NCI-H524 (cell line): ENCODE results near the gene TMC8.
"Not testable (repeated sequence)": the region's sequence is repeated elsewhere in the genome, so short reads cannot be mapped to it uniquely, and the experiment has no call there.

ENCODE experiments used
- DNase-seq, 2 experiments: peaks; one replicate each; lab custom pipeline; 2025; lab: John Stamatoyannopoulos, UW

TMC8 gene

DNA sequence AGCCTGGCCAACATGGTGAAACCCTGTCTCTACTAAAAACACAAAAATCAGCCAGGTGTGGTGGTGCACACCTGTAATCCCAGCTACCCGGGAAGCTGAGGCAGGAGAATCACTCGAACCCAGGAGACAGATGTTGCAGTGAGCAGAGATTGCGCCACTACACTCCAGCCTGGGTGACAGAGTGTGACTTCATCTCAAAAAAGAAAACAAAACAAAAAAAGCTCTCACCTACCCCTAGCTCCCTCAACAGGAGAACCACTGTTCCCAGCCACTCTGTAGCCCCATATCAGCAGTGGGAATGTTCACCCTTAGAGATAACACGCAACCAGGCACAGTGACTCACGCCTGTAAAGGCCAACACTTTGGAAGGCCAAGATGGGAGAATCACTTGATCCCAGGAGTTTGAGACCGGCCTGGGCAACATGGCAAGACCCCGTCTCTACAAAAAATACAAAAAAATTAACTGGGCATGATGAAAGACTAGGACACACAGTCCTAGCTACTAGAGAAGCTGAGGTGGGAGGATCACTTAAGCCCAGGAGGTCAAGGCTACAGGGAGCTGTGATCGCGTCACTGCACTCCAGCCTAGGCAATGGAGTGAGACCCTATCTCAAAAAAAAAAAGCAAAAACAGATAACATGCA is 5.4 kb downstream of the TMC8 start:
- DNase-seq: no peak

DNA sequence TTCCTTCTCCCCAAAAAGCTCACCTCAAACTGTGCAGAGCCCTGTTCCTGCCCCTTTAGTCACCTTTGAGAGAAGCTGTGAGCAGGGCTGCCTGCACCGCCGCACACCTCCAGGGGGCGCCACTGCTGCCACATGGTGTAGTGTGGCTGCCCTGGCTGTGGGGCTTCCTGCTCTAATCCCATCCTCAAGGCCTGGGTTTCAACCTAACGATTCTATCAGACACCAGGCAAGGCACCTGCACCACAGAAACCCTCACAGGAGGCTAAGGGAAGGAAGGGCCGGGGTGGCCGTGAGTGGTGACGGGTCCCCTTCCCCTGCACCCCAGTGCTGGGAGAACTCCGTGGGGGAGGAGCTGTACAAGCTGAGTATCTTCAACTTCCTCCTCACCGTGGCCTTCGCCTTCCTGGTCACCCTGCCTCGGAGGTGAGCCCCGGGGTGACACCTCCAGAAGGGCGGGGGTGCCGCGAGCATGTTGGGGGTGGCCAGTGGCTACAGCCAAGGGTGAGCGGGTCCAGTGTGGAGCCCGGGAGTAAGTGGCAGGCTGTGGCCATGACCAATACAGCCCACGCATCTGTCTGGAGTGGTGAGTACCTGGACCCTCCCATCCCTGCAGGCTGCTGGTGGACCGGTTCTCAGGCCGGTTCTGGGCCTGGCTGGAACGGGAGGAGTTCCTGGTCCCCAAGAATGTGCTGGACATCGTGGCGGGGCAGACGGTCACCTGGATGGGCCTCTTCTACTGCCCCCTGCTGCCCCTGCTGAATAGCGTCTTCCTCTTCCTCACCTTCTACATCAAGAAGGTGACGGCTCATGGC is 7.0 kb downstream of the TMC8 start:
- no peak for DNase-seq

DNA sequence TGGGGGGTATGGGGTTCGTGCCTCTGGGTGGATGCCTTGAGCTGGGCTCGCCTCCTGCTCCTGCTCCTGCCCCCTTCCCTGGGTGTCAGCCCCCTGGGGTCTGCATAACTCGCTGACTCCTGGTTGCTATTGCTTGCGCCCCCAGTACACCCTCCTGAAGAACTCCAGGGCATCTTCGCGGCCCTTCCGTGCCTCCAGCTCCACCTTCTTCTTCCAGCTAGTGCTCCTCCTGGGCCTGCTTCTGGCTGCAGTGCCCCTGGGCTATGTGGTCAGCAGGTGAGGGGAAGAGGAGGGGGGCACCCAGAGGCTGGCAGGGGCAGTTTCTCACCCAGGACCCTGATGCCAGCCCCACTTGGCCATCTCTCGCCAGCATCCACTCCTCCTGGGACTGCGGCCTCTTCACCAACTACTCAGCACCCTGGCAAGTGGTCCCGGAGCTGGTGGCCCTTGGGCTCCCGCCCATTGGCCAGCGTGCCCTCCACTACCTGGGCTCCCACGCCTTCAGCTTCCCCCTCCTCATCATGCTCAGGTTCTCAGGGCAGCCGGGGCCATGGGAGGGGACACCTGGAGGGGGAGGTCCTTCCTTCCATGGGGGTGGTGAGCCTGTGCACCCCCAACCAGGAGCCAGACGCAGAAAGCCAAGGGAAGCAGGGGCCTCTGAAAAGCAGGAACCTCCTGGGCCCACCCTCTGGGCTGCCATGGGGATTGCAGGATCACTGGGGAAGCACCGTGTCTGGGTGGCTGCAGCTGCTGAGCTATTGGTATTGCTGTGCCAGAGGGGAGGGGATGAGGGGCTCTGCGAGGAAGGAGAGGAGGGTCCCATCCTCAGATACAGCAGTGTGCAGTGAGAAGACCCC is 7.9 kb downstream of the TMC8 start:
- no peak for DNase-seq

DNA sequence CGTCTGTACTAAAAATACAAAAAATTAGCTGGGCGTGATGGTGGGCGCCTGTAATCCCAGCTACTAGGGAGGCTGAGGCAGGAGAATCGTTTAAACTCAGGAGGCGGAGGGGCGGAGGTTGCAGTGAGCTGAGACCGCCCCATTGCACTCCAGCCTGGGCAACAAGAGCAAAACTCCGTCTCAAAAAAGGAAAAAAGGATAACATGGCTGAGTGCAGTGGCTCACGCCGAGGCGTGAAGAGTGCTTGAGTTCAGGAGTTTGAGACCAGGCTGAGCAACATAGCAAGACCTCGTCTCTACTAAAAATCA is 9.2 kb downstream of the TMC8 start:
- DNase-seq: not testable (repeated sequence)

DNA sequence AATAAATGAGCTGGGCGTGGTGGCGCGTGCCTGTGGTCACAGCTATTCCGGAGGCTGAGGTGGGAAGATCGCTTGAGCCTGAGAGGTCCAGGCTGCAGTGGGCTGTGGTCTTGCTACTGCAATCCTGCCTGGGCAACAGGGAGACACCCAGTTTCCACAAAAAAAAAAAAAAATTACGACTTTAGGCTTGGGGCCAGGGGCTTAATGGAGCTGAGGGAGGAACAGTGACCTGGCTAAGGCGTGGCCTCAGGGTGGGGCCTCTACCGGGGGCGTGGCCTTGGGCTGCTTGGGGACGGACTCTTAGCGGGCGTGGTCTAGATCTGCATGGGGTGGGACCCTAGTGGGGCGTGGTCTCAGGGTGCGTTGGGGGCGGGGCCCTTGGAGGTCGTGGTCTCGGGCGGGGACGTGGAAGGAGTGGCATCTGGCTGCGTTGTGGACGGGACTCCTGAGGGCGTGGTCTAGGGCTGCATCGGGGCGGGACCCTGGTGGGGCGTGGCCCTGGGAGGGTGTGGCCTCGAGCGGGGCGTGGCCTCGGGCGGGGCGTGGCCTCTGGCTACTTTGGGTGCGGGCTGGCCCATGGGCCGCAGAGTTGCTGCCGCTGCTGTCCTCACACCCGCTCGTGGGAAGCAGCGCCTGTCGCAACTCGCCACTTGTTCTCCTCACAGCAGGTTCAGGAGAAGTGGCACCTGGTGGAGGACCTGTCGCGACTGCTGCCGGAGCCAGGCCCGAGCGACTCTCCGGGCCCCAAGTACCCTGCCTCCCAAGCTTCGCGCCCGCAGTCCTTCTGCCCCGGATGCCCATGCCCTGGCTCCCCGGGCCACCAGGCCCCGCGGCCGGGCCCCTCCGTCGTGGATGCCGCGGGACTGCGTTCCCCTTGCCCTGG is 9.8 kb downstream of the TMC8 start:
- DNase-seq: peak; percentile 96

DNA sequence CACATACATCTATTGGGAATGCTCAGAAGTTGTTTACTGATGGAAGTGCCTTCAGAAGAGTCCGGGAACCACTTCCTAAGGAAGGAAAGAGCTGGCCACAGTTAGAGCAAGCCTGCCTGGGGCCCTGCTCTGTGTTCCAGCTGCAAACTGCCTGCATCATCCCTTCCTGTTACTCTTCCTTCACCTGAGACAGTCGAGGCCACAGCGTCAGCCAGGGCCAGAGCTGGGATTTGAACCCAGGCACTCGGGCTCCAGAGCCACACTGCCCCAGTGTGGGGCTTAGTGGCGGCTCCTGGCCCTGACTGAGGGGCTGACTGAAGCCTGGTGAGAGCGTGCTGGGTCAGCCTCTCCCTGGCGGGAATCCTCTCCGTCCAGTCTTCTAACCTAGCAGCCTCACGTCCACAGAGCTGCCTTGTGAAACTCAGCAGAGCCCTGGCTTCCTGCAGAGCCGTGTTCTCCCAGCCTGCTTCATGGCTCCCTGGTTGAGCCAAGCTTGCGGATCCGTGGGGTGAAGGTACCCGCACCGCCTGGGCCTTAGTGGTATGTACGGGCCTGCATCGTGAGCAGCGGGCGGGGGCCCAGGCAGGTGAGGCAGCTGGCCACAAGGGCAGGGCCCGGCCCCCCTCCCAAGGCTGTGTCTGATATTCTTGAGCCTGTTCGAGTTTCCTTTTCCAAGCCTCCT is 11.0 kb downstream of the TMC8 start:
- DNase-seq: no peak

DNA sequence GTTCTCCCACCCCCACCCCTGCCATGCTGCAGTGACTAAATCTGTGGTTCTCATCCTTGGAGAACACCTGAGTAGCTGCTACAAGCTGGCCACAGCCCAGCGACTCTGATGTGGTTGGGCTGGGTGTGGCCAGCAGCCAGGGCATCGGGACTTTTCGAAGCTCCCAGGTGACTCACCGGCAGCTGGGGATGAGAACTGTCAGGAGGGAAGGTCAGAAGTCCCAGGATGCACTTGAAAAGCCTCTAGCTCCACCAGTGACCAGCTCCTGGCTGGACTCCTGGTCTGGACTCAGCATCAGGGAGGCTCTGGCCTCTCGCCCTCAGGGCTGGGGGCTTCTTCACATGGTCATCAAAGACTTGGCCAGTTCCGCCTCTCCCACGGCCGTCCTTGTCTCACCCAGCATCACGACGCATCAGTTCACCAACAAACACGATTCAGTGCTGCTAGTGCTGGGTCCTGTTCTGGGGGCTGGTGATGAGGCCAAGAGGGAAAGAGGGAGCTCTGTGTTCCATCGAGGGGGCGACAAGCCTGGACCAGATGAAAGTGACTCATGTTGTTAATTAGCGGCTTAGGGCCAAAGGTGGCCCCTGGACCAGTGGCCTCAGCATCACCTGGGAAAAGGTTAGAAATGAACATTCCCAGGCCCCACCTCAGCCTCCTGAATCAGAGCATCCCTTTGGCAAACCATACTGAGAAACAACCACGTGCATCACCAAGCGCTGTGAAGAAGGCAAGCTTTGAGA is 11.7 kb downstream of the TMC8 start:
- no peak for DNase-seq

DNA sequence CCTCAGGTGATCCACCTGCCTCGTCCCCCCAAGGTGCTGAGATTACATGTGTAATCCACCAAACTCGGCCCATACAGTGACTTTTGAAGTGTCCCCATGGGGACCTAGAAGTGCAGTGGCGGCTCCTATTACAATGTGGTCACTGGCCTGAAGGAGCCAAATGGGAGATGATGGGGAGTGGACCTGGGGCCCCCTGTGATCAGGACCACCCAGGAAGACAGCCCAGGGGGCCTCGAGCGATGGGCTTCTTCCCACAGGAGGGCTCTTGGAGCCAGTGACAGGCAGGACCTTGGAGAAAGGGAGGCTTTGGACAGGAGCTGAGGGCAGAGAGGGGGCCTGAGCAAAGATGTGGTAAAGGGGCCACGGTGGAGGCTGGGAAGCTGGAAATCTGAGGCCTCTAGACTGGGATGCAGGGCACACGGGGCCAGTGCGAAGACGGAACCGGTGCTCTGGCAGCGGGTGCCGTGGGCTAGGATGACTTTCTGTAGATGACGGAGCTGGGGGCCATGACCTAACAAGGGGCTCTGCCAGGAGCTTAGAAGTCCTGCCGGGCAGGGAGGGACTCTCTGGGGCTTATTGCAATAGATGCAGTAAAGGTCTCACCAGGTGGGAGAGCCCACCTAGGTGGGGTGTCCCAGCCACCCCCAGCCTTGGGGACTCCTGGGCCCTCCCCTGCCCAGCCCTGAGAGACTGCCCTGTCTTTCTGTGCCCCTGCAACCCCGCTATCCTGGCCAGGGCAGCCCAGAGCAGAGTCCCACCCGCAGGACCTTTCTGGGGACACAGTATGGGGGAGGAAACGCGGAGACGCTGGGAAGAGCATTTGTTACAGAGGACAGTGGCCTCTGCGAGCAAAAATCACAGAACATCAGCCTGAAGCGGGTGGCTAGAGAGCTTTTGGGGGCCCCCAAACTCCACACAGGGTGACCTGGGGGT is 12.9 kb downstream of the TMC8 start:
- DNase-seq: no peak

DNA sequence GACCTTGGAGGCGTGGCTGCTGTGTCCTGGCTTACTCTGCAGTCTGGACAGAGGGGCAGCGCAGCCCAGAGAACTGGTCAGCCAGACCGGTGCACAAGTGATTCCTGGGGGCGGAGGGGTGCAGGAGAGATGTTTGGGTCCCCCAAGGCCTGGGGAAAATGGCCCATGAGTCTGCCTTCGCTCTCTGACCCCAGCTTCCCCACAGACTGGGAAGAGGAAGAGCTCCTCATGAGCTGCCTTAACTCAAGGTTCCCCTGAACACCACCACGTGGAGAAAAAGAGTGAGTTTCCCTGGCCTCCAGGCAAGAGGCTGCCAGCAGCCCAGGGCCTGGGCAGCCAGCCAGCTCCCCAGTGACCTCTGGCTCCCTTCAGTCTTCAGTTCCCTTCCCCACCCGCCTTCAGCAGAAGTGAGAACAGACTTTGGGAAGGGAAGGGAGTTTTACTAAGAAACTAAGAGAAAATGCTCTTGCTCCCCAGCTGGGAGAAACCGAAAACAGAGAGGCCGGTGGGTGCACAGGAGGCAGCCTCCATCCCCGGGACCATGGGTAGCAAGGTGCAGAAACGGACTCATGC is 13.7 kb downstream of the TMC8 start:
- DNase-seq: no peak

DNA sequence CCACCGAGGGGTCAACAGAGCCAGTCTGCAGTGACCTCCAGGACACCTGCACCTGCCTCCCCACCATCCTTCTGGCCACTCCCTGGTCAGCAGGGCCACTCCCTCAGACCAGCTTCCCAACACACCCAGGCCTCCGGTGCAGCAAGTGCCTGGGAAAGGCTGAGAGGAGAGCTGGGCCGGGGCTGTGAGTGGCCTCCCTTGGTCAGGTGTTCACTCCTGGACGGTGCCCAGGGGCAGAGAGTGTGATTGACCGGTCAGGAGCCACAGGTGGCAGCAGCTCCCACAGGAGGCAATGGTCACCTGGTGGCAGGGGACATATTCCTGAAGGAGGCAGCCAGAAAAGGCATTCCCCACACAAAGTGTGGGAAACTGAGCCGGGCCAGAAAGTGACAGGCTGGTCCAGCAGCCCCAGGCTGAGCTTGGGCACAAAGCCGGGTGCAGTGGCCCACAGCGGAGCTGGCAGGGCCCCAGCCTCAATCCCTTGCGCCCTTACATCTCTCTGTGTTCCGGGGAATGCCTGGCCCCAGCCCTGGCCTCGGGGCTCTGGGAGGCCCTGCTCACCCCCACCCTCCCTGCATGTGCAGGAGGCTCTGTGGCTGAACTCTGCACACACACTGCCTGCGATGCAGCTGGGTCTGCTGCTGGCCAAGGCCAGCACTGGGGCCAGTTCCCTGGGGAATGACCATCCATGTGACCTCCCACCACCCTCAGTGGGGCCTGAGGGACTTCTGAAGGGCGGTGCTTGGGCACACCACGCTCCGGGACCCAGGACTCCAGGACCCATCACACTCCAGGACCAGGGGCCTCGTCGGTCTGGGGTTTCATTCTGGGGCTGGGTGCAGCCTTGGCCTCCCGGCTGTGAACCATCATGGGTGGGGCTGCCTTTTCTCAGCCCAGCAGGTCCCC is 14.4 kb downstream of the TMC8 start:
- no peak for DNase-seq

DNA sequence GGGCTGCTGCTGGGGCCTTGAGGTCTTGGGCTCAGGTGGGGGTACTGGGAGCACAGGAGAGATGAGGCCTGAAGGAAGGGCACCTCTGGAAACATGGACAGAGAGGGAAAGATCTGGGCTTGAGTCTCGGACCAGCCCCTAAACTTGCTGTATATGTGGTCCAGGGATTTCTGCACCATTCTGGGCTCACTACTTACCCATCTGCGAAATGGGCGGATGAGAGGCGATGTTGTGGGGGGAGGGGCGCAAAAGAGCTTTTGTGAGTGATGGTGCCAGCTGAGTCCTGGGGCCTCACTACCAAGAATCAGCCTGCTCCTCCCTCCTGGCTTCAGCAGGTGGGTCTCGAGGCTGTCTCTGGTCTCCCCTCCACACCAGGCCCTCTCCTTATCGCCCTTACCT is 15.9 kb downstream of the TMC8 start:
- no peak for DNase-seq

DNA sequence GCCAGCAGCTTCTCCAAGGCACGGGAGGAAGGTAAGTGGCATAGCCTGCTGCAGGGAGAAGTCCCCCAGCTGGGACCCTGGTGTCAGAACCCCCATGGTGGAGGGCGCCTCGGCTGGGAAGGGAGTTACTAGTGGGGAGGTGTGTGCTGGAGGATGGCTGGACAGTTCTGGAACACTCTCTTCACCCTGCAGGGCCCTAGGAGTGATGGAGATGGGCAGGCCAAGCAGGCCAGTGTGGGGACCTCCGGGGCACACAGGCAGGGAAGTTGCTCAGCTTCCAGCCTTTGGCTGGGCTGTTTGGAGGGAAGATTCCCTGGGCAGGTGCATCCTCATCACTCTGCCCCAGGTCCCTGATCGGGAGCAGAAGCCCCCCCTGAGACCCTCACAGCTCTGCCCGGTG is 16.3 kb downstream of the TMC8 start:
- DNase-seq: no peak

DNA sequence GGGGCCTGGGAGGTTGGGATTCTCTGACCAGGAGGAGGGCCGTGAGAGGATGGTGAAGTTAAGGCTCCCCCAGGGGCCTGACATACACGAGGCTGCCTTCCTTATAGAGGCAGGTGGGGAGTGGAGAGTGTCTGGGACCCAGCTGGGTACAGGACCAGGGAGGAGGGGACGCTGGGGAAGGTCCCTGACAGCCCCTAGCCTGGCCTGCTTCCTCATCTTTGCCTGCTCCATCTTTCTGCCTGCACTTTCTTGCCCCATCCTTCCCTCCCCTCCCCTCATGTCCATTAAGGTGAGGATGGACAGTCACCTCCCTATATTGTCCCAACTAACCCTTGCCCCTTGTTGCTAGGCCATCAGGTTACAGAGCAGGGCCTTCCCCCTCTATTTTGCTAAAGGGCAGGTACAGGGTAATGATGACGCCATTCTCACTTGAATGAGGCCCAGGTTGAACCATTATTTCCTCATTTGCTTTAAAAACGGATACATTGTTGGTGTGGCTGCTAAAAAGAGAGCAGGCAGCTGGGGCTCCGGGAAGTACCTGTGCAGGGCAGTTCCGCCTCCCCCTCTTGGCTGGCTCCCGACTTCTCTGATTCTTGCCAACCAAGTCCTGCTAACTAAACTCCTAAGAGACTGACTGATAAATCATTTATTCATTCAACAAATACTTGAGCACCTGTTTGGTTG is 16.9 kb downstream of the TMC8 start:
- DNase-seq: no peak

DNA sequence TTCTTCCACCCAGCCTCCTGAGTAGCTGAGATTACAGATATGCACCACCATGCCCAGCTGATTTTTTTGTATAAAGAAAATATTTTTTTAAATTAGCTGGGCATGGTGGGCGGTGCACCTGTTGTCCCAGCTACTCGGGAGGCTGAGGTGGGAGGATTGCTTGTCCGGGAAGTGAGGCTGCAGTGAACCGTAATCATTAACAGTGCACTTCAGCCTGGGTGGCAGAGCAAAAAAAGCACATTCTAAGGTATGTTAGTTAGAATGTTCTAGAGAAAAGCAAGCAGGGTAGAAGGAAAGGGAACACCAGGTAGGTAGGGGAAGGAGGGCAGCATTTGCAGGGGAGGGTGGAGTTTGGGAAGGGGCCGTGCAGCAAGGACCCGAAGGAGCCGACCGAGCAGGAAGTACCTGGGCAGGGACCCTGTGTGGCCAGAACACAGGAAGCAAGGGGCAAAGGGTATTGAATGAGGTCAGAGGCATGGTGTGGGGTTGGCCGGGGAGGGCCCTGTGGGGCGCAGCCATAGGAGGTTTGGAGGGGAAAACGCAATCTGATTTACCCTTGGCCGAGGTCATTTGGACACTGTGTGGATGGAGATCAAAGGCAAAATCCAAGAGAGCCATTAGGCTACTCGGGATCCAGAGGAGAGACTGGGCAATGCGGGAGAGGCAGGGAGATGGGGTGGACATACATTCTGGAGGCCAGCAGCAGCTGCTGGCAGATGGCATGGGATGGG is 17.9 kb downstream of the TMC8 start:
- no peak for DNase-seq

DNA sequence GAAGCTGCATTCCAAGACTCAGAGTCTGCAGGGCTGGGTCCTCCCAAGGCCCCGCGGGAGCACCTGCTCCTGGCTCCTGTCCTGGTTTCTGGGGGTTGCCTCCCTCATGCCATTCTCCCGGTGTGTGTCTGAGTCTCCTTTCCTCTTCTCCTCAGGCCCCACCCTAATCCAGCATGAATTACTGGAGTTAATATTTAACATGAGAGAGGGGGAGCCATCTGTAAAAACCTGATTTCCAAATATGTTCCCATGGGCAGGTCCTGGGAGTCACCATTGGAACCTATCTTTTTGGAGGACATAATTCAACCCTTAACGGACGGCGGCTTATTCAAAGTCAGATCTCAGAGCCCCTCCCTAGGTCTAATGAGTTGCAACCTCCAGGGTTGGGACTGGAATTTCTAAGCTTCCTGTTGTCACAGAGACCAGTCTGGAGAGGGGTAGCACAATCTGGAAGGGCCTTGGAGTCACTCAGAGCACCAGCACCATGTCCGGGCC is 21.0 kb downstream of the TMC8 start:
- DNase-seq: no peak

DNA sequence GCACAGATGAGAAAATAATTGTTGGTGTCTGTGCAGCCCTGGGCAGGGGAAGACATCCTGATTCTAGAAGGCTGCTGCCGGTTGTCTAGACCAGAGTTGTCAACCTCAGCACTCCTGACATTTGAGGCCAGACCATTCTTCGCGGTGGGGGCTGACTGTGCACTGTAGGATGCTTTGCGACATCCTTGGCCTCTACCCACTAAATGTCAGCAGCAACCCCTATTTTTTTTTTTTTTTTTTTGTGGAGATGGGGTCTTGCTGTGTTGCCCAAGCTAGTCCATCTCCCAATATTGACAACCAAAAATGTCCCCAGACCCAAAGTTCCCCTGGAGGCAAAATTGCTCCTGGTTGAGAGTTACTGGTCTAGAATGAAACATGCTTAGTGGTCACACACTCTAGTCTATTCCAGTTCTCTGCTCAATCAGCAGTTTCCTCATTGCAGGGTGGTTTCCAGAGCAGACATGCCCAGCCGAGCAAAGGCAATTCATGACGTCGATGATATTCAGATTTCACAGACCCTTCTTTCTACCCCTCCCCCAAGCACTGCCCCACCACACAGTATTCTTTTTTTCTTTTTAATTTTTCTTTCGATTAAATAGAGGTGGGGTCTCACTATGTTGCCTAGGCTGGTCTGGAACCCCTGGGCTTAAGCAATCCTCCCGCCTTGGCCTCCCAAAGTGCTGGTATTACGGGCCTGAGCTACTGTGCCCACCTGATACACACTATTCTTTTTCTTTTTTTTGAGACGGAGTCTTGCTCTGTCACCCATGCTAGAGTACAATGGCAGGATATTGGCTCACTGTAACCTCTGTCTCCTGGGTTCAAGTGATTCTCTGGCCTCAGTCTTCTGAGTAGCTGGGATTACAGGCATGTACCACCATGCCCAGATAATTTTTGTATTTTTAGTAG is 24.6 kb downstream of the TMC8 start:
- no peak for DNase-seq
